Renal cortical epithelial cell (primary cell): Measurements from ENCODE around the gene ASIP. TPM values are rescaled to one million over a fixed set of nuclear protein-coding genes. Genes with fewer than 3 reads are reported as not detected.
"Not testable (repeated sequence)": the region's sequence is repeated elsewhere in the genome, so short reads cannot be mapped to it uniquely, and the experiment has no call there.

Source experiments
- DNase-seq: peaks from one replicate; pipeline ENCODE4 v3.0.0-alpha.2; 2011; ENCODE audit warnings: low read depth
- total RNA-seq: library from RNA; depleted of rRNA; stranded (reverse); fragments of >200 nt; gene quantifications from 2 replicates; pipeline ENCODE4 v1.2.3, GENCODE V29; 2014

Gene ASIP
- total RNA-seq, 1 donor from 2014 or later = not detected

DNA sequence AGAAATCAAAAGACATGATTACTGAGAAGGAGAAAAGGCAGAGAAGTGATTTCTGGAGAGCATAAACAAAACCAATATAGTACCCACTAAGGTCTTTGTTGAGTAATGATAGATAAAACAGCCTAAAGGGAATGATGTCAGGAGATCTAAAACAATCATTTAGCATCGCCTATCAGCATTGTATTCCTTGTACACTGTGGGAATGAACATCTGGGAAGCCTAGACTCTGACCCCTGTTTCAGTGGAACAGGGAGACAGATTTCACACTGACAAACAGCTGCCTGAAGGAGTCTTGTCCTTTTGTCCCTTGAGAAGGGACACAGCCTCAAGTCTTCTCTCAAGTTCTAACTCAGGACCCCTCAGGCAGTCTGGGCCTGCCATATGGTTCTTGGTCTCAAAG is 1.7 kb downstream of the ASIP start:
- DNase-seq = no peak

DNA sequence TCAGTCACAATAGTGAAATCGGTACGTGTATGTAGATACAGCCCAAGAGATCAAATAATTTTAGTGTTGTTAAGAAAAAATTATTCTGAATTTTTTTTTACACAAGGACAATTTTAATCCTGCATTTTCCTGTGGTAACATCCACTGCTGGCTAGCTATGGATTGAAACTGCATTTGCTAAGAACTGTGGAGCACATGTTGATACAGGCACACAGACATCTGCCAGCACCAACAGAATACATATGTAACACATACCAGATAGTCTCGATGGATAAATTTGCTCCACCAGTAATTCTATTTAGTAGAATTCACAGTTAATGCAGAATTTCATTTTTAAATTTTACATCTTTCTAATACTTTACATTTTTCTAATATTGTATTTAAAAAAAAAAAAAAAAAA is 2.2 kb downstream of the ASIP start:
- DNase-seq = no peak

DNA sequence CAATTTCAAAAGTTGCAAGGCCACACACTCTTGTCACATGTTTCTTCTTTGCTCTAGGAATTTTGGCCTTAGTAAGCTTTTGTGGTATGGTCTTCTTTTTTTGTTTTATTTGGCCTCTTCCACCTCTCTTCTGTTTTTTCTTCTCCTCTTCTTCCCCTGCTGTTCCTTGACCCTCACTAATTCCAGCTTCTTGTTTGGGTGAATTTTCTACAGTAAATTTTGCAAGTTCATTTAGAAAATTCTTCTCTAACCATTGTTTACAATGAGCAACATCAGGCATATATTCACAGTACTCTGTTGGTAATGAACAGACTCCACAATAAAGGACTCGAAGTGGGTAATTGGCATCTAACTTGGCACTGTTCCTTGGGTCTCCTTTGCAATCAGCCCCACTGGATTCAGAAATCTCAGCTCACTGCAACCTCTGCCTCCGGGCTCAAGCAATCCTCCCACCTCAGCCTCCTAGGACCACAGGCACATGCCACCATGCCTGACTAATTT is 5.0 kb downstream of the ASIP start:
- no peak for DNase-seq

DNA sequence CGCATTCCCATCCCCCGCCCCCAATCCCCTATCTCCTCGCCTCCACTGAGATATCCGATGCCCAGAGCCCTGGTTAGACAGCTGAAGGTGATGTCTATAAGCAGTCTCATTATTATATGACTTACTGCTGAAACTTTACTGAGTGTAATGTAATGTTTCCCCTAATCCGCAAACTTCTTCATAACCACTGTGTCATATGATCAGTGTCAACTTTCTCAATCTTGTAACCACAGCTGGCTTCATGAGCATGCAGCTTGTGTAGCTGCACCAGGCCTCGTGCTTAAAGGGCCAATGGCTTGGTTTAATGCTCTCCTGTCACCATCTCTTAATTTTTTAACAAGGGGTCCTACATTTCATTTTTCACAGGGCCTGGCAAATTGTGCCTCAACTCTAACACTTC is 8.1 kb downstream of the ASIP start:
- no peak for DNase-seq

DNA sequence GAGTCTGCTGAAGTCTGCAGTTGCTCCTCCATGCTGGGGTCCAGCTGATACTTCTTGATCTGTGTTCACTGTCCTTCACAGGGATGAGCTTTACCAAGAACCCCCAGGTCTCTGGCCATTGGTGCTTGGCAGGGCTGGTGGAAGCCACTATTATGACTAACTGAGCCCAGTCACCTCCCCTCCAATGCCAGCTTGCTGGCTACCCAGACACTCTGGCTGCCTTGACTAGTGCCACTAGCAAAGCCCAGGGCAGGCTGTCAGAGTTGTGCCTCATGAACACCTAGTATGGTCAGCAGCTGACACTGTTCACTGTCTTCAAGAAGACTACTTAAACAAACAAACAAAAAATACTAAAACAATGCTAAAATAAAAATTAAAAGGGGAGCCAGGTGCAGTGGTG is 8.8 kb downstream of the ASIP start:
- DNase-seq = no peak

DNA sequence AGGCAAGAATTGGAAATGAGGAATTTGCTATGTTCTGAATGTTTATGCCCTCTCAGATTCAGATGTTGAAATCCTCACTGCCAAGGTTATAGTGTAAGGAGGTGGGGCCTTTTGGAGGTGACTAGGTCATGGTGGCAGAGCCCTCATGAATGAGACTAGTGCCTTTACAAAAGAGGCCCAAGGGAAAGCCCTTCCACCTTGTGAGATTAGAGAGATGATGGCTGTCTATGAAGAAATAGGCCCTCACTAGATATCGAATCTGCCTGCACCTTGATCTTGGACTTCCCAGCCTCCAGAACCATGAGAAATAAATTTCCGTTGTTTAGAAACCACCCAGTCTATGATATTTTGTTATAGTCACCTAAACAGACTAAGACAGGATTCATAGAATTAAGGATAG is 10.4 kb downstream of the ASIP start:
- DNase-seq = no peak

DNA sequence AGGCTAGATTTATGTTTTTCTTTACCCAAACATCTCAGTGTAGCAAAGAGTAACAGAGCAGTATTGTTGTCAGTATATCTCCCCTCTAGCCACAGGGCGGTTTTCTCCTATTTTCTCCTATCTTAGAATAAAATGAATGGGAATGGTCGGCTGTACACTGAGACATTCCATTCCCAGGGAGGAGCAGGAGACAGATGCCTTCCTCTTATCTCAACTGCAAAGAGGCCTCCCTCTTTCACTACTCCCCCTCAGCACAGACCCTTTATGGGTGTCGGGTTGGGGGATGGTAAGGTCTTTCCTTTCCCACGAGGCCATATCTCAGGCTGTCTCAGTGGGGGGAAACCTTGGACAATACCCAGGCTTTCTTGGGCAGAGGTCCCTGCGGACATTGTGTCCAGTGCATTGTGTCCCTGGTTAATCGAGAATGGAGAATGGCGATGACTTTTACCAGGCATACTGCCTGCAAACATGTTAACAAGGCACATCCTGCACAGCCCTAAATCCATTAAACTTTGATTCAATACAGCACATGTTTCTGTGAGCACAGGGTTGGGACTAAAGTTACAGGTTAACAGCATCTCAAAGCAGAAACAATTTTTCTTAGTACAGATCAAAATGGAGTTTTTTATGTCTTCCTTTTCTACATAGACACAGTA is 11.3 kb downstream of the ASIP start:
- DNase-seq = not testable (repeated sequence)

DNA sequence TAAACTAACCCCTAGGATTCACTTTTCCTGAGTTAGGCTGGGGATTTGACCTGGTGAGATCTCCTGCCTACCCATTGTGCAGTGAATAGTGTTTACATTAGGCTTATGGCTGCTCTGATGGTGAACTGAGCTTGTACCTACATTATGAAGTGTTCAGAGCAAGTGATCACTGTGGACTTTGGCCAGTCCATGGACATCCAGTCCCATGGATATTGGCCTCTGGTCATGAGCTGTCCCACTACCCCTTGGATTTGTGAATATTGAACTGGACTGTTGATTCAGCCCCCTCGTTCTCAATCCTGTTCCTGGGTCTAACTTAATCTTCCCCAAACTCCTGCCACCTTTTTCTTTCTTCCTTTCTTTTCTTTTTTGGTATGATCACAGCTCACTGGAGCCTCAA is 13.8 kb downstream of the ASIP start:
- DNase-seq = no peak

DNA sequence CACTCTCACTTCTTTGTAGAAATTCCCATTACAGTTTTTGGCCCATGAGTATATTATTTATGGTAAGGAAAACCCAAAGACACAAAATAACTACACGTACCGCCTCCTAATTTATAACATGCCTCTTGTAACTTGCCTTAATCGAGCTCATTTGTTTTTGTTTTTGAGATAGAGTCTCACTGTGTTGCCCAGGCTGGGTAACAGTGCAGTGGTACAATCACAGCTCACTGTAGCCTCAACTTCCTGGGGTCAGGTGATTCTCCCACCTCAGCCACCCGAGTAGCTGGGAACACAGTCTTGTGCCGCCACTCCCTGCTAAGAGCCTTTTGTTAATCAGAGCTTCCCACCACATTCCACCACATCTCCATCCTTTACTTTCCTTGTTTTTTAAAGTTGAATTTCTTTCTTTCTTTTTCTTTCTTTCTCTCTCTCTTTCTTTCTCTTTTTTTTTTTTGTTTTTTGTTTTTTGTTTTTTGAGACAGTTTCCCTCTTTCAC is 15.5 kb downstream of the ASIP start:
- DNase-seq = no peak

DNA sequence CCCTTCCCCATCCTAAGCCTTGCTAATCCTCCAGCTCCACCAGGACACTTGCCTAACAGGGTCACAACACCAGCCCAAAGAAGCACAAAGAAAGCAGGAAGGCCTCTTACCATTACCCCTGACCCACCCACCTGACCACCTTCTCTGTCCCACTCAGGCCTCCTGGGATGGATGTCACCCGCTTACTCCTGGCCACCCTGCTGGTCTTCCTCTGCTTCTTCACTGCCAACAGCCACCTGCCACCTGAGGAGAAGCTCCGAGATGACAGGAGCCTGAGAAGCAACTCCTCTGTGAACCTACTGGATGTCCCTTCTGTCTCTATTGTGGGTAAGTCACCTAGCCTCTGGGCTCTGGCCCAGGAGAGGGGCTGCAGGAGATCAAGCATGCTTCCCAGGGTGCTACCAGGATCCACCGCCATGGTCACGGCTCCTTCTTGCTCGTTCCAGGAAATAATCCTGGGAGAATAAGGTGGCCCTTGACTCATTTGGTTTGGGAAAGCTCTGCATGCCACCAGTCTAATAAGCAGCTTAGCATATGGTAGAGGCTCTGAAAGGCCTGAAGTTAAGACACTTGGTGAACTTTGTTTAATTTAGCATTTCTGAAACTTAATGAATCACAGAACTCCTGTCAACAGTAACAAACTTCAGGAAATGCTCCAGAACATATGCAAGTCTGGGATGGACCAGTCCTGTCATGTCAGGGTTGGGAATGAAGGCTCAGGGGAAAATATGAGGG is 19.2 kb downstream of the ASIP start:
- DNase-seq = no peak

DNA sequence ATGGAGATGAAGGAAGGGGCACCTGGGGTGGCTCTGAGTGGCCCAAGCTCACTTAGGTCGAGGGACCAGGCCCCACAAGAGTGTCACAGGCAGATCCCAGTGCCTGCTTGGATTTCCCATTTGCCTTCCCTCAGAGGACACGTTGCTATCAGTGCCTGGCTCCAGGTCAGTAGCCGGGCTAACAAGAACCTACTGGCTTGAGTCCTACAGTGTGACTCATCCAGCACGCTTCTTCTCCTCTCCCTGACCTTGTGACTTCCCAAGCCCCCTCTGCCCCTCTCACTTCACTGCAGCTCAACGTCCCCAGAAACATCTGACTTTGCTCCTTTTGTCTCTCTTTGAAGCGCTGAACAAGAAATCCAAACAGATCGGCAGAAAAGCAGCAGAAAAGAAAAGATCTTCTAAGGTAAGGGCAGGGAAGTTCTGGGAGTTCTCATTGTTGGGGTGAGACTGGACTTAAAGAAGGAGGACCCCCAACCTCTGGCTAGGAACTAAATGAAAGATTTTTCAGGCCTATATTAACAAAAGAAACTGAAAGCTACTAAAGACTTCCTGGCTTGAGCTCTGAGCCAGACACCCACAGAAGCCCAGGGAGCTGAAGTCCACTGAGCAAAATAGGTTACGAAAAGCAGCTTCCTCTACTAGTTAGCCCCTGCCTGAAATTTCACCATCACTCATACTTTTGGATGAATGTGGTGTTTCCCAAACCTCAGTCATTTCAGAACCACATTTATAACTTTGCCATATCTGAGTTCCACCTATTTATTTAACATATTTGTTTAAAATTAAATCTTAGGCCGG is 21.5 kb downstream of the ASIP start:
- peak; percentile 49 for DNase-seq

DNA sequence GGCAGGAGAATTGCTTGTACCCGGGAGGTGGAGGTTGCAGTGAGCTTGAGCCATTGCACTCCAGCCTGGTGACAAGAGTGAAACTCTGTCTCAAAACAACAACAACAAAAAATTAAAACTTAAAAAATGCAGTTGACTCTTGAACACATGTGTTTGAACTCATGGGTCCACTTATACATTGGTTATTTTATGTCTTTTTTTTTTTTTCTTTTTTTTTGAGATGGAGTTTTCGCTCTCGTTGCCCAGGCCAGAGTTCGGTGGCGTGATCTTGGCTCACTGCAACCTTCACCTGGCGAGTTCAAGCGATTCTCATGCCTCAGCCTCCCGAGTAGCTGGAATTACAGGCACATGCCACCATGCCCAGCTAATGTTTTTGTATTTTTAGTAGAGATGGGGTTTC is 22.2 kb downstream of the ASIP start:
- DNase-seq = not testable (repeated sequence)

DNA sequence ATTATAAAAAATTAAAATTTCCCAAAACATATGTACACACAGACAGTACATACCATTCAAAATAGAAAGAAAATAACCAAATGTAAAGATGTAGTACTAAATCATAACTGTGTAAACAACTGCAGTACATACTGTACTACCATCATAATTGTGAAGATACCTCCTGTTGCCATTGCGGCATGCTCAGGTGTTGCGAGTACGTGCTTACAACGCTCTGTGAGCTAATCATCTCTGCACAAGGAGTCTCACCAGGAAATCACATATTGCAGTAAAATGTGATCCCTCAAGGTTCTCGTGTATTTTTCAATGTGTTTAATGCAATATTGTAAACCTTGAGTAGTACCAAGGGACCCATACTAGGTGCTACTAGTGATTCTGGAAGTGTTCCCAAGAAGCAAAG is 22.9 kb downstream of the ASIP start:
- DNase-seq = no peak

DNA sequence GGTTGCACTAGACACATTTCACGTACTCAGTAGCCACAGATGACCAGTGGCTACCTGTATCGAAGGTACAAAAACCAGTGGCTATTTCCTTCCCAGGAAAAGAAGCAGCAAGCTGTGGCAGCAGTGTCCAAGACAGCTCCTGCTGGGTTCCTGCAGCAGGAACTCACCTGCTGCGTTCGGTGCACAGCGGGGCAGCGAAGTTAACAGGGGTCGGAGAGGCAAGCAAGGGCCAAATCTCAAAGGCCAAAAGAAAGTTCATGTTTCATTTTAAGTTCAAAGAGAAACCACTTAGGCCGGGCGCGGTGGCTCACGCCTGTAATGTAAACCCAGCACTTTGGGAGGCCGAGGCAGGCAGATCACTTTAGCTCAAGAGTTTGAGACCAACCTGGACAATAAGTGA is 26.9 kb downstream of the ASIP start:
- DNase-seq = no peak

DNA sequence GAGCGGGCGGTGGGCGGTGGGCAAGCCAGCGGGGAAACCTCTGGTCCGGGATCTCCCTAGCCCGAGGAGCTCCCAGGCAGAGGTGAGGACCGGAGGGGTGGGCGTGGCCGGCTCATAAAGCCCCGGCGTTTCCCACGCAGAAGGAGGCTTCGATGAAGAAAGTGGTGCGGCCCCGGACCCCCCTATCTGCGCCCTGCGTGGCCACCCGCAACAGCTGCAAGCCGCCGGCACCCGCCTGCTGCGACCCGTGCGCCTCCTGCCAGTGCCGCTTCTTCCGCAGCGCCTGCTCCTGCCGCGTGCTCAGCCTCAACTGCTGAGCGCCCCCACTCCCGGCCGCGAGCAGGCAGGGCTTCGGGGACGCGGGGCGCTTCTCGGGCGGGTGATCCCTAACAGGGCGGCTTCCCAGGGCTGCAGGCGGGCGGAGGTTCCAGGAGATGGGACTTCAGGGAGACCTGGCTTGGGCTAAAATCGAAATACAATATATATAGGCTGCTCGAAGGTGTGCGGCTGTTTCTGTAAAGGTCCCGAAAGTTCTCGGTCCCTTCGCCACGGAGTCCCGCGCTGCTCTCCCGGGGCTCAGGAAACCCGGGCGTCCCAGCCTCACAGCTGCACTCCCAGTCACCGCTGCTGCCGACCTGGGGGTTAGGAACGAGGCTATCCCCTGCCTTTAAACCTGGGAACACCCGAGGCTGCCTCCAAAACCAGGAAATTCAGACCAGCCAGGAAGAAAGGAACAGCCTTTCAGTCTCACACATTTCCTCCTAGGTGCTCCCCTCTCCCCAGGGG is 27.8 kb downstream of the ASIP start:
- DNase-seq = no peak

DNA sequence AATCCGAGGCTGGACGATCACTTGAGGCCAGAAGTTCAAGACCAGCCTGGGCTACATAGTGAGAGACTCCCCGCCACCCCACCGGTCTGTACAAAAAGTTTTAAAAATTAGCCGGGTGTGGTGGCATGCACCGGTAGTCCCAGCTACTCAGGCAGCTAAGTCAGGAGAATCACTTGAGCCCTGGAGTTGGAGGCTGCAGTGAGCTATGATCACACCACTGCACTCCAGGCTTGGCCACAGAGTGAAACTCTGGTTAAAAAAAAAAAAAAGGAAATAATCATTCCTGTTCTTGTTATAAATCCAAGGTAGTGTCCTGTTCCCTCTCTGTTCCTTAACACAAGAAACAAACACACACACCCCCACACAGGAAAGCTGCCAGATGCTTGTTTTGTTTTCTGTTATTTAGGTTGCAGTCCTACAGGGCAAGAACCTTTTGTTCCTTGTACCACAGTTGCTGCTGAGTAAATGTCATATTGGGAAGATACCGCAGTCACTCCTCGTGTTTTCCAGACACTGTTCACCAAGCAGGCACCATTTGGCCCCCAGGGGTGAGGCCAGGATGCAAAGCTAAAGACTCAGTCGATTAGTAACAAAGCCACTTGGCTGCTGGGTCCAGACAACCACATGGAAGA is 28.9 kb downstream of the ASIP start:
- DNase-seq = peak; percentile 76

DNA sequence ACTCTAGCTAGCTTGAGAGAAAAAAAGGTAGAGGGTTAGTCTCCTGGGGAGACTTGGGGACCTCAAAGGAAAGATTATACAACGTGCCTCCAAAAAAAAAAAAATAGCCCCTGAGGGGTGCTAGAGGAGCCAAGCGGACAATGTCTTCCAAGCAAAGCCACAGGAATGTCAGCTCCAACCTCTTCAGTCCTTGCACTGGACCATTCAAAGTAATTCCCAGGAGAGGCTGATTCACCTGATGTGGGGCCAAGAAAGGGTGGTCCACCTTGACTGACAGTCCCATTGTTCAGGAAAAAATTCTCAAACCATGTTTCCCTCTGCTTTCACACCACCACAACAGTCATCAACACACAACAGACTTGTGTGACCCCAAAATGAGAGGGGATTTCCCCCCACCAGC is 30.7 kb downstream of the ASIP start:
- DNase-seq = peak; percentile 70

DNA sequence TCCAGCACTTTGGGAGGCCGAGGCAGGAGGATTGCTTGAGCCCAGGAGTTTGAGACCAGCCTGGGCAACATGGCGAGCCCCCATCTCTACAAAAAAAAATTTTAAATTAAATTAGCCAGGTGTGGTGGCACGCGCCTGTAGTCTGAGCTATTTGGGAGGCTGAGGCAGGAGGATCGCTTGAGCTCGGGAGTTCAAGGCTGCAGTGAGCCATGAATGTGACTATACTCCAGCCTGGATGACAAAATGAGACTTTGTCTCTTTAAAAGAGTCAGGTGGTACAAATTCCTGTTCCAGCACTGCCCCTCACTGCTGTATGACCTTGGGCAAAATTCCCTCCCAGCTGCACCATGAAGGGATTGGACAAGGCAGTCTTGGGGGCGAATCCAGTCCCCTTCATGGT is 33.5 kb downstream of the ASIP start:
- DNase-seq = no peak

DNA sequence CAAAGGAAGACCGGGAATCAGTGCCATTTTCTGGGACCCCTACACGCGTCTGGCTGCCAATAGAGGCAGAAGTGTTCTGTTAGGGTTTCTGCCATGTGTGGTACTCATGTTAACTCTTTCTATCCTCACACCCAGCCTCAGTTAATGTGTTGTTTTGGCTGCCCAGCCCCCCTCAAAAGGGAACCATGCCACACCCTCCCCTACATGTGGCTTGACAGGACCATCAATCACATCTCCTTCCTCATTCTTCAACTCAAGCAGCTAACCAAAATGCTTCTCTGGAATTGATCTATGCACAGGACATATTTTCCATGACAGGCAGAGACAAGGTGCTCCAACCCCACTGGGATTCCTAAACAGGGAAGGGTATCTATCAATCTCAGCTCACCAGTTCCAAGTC is 40.0 kb downstream of the ASIP start:
- DNase-seq = no peak

DNA sequence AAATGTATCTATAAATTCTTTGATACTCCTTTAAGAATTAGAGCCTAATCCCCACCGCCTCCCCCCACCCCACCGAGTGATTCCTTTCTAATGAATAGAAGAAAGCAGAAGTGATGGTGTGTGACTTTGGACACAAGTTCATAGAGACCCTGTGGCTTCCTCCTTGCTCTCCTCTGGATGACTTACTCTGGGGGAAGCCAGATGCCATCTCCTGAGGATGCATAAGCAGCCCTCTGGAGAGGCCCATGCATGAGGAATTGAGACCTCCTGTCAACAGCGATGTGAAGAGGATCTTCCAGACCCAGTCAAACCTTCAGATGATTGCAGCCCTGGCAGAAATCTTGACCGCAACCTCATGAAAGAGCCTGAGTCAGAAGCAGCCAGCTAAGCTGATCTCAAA is 40.8 kb downstream of the ASIP start:
- no peak for DNase-seq

DNA sequence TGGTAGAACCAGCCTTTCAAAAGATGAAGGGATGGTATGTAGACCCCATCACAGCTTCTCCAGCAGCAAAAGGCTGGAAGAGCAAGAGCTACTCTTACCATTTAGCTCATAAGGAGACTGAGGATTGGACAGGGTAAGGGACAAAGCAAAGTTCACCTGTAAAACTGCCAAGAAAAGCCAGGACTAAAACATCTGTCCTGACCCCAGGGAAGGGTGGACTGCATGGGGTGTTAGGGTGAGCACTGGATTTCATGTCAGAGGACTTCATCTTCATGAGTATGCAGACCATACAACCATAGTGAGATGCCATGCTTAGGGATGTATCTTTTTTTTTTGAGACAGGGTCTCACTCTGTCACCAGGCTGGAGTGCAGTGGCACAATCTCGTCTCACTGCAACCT is 42.6 kb downstream of the ASIP start:
- no peak for DNase-seq
